ENCODE results near the gene EPYC.

DNA sequence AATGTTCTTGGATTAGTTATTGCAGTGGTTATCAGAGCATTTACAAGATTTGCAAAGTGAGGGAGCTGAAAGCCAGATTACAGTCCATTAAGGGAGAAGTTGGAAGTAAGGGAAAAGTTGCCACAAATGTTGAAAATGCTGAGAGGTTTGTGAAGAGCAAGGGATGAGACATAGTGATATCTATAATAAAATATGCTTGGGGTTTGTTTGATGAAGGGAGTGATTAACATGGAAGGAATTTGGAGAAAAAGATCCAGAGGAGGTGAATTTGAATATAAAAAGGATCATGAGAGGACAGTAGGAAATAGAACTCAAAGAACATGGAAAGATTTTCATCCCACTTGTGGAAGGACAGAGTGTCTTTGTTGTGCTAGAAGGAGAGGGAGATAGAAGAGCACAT is 30.5 kb downstream of the EPYC start:
- TF ChIP-seq, protein P1, sequence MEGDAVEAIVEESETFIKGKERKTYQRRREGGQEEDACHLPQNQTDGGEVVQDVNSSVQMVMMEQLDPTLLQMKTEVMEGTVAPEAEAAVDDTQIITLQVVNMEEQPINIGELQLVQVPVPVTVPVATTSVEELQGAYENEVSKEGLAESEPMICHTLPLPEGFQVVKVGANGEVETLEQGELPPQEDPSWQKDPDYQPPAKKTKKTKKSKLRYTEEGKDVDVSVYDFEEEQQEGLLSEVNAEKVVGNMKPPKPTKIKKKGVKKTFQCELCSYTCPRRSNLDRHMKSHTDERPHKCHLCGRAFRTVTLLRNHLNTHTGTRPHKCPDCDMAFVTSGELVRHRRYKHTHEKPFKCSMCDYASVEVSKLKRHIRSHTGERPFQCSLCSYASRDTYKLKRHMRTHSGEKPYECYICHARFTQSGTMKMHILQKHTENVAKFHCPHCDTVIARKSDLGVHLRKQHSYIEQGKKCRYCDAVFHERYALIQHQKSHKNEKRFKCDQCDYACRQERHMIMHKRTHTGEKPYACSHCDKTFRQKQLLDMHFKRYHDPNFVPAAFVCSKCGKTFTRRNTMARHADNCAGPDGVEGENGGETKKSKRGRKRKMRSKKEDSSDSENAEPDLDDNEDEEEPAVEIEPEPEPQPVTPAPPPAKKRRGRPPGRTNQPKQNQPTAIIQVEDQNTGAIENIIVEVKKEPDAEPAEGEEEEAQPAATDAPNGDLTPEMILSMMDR (IDR thresholded peaks at IDR 0.05): no peak
- TF ChIP-seq POLR2A (IDR thresholded peaks at IDR 0.05): no peak
